GM21529 (cell line): Measurements from ENCODE around the gene SFXN2.

ENCODE experiments used
- ATAC-seq: cut with Tn5 transposase; IDR thresholded peaks from one replicate; pipeline ENCODE4 v1.9.1; 2021; ENCODE audit not compliant: unreplicated experiment

Gene SFXN2

GRCh38 chr10:102775201-102775934, 60.9 kb downstream of the SFXN2 start:
- ATAC-seq = no peak

GRCh38 chr10:102775935-102776669, 61.7 kb downstream of the SFXN2 start:
- no peak for ATAC-seq

GRCh38 chr10:102776779-102777456, 62.5 kb downstream of the SFXN2 start:
- no peak for ATAC-seq

GRCh38 chr10:102777711-102778453, 63.4 kb downstream of the SFXN2 start:
- ATAC-seq = no peak

GRCh38 chr10:102778781-102779180, 64.3 kb downstream of the SFXN2 start:
- no peak for ATAC-seq

- ATAC-seq = no peak
Observed at GRCh38 chr10:102779680-102780526, 65.5 kb downstream of the SFXN2 start.

GRCh38 chr10:102780527-102780808, 66.0 kb downstream of the SFXN2 start:
- no peak for ATAC-seq

GRCh38 chr10:102781090-102781920, 66.9 kb downstream of the SFXN2 start:
- ATAC-seq = no peak

- no peak for ATAC-seq
Observed at GRCh38 chr10:102781921-102782557, 67.6 kb downstream of the SFXN2 start.

- no peak for ATAC-seq
Observed at GRCh38 chr10:102782673-102783551, 68.5 kb downstream of the SFXN2 start.

GRCh38 chr10:102783568-102783967, 69.1 kb downstream of the SFXN2 start:
- ATAC-seq = no peak

GRCh38 chr10:102785818-102786217, 71.4 kb downstream of the SFXN2 start:
- ATAC-seq = no peak

GRCh38 chr10:102791754-102792395, 77.4 kb downstream of the SFXN2 start:
- ATAC-seq = no peak
